Hepatocyte (in vitro differentiated cells): Measurements from ENCODE around the gene C1orf167.

Experiments
- CTCF ChIP-seq: fragments of 200-600 bp; sonication (generic); IDR thresholded peaks from 2 replicates; pipeline ENCODE4 v1.5.1; 2016; ENCODE audit warnings: antibody characterized with exemption, mild to moderate bottlenecking; ENCODE audit not compliant: poor library complexity
- EZH2phosphoT487 ChIP-seq: fragments of 200-600 bp; sonication (generic); IDR thresholded peaks from one replicate; pipeline ENCODE4 v1.6.1; 2018; ENCODE audit warnings: antibody characterized with exemption, mild to moderate bottlenecking, low read depth, moderate library complexity; ENCODE audit not compliant: unreplicated experiment, severe bottlenecking

- no peak for TF ChIP-seq CTCF
- TF ChIP-seq EZH2phosphoT487 = no peak
Measured at GRCh38 chr1:11813021-11813420, 51.0 kb downstream of the C1orf167 start.
